B cell (primary cell): ENCODE data around the gene MEIOB. TPM values are rescaled to one million over a fixed set of nuclear protein-coding genes. Genes with fewer than 3 reads are reported as not detected.

Experiments
- ATAC-seq: fragments of 200-7000 bp; cut with Tn5 transposase; one replicate; pipeline ENCODE4 v1.10.0; 2021; ENCODE audit warnings: low read depth, mild to moderate bottlenecking, moderate number of reproducible peaks, moderate library complexity
- CTCF ChIA-PET: fragments of 350-600 bp; sonication (Branson Sonifier 250); formaldehyde crosslinking; loops from one replicate; lab custom pipeline; 2021; ENCODE audit warnings: antibody characterized with exemption, inconsistent platforms; lab: Charles Lee
- POLR2A ChIA-PET: fragments of 350-600 bp; sonication (Branson Sonifier 250); formaldehyde crosslinking; loops from one replicate; lab custom pipeline; 2021; ENCODE audit warnings: antibody characterized with exemption; lab: Charles Lee
- DNase-seq: peaks from one replicate; pipeline ENCODE4 v3.0.0; 2013
- H2AFZ ChIP-seq: 2 replicates; pipeline ENCODE4 v1.6.1; 2012; ENCODE audit warnings: mild to moderate bottlenecking, low read depth, low read length; ENCODE audit not compliant: insufficient read depth, poor library complexity, severe bottlenecking
- H3K27ac ChIP-seq, 2 donors: 1 replicate in 1 of 2; 2 replicates in 1 of 2; pipeline ENCODE4 v1.5.1; 2012 to 2013; ENCODE audit warnings: low read length in 2 of 2, mild to moderate bottlenecking in 2 of 2, moderate library complexity in 1 of 2
- H3K27me3 ChIP-seq, 4 experiments: fragments of 200-600 bp in 1 of 4; sonication (generic) in 1 of 4; replicated peaks in 1 of 4; 1 replicate in 2 of 4; 2 replicates in 2 of 4; pipeline versions ENCODE4 v1.6.1 to v1.7.0; 2013 to 2016; ENCODE audit warnings: low read length in 3 of 4, mild to moderate bottlenecking in 2 of 4, mixed read lengths in 1 of 4, moderate library complexity in 1 of 4; ENCODE audit not compliant: insufficient read depth in 4 of 4, control insufficient read depth in 3 of 4; ENCODE audit errors: control extremely low read depth in 1 of 4
- H3K36me3 ChIP-seq, 2 experiments: replicated peaks in 1 of 2; 1 replicate in 1 of 2; 2 replicates in 1 of 2; pipeline versions ENCODE4 v1.6.1 to v1.7.1; 2013; ENCODE audit warnings: low read length in 1 of 2; ENCODE audit not compliant: insufficient read depth in 2 of 2, control insufficient read depth in 1 of 2; ENCODE audit errors: control extremely low read depth in 1 of 2, extremely low read depth in 1 of 2
- H3K4me1 ChIP-seq, 2 donors: fragments of 200-600 bp in 1 of 2; sonication (generic) in 1 of 2; 1 replicate in 1 of 2; 2 replicates in 1 of 2; pipeline versions ENCODE4 v1.5.1 to v1.6.1; 2013 to 2017; ENCODE audit warnings: low read length in 2 of 2; ENCODE audit not compliant: control insufficient read depth in 2 of 2, insufficient read depth in 2 of 2
- H3K4me2 ChIP-seq: replicated peaks from 2 replicates; pipeline ENCODE3; 2012; ENCODE audit warnings: mild to moderate bottlenecking, low read depth, low read length; ENCODE audit not compliant: poor library complexity, severe bottlenecking
- H3K4me3 ChIP-seq, 5 experiments: fragments of 200-600 bp in 1 of 5; sonication (generic) in 1 of 5; 1 replicate in 3 of 5; 2 replicates in 2 of 5; pipeline versions ENCODE4 v1.5.1 to v1.7.0; 2011 to 2016; ENCODE audit warnings: low read length in 4 of 5, mild to moderate bottlenecking in 4 of 5, low read depth in 2 of 5, control low read depth in 1 of 5, moderate library complexity in 1 of 5; ENCODE audit not compliant: insufficient read depth in 1 of 5; ENCODE audit errors: control extremely low read depth in 1 of 5, extremely low read depth in 1 of 5
- H3K79me2 ChIP-seq: fragments of 200-600 bp; sonication (generic); one replicate; pipeline ENCODE4 v1.6.0; 2016; ENCODE audit warnings: low read length; ENCODE audit not compliant: control insufficient read depth, insufficient read depth
- H3K9ac ChIP-seq: fragments of 200-600 bp; sonication (generic); 2 replicates; pipeline ENCODE4 v1.6.1; 2017; ENCODE audit warnings: mild to moderate bottlenecking, low read length, moderate library complexity
- H3K9me3 ChIP-seq, 3 donors: one replicate each; pipeline versions ENCODE4 v1.6.1 to v1.7.1; 2013; ENCODE audit warnings: low read length in 2 of 3; ENCODE audit not compliant: control insufficient read depth in 2 of 3, insufficient read depth in 1 of 3; ENCODE audit errors: control extremely low read depth in 1 of 3
- H4K20me1 ChIP-seq: 2 replicates; pipeline ENCODE4 v1.6.0; 2012; ENCODE audit warnings: mild to moderate bottlenecking, low read length; ENCODE audit not compliant: insufficient read depth, control insufficient read depth, poor library complexity, severe bottlenecking
- H3K27ac Mint-ChIP-seq: one replicate; pipeline ENCODE4 v1.8.0; 2021; ENCODE audit warnings: mixed read lengths
- H3K27me3 Mint-ChIP-seq: one replicate; pipeline ENCODE4 v1.8.0; 2021; ENCODE audit warnings: mixed read lengths
- H3K4me1 Mint-ChIP-seq: one replicate; pipeline ENCODE4 v1.8.0; 2021; ENCODE audit warnings: mixed read lengths
- H3K4me3 Mint-ChIP-seq: one replicate; pipeline ENCODE4 v1.8.0; 2021; ENCODE audit warnings: mixed read lengths
- H3K9me3 Mint-ChIP-seq: one replicate; pipeline ENCODE4 v1.8.0; 2022; ENCODE audit warnings: mixed read lengths; ENCODE audit not compliant: insufficient read depth
- EZH2 ChIP-seq: IDR thresholded peaks from 2 replicates; pipeline ENCODE4 v1.6.1; 2012; ENCODE audit warnings: borderline replicate concordance, low read depth, mild to moderate bottlenecking, moderate library complexity, low read length; ENCODE audit not compliant: insufficient read depth, poor library complexity, severe bottlenecking
- WGBS: methylation state at CpG from one replicate; pipeline ENCODE4 v1.1.5; 2013; ENCODE audit warnings: missing lambda C conversion rate; ENCODE audit not compliant: insufficient coverage; 5-methylcytosine and 5-hydroxymethylcytosine counted together
- intact Hi-C: fragments of 100-400 bp; cut with micrococcal nuclease; formaldehyde crosslinking; loops from one replicate; pipeline ENCODE4 v1.10.0; 2022
- polyA plus RNA-seq: library from polyadenylated mRNA; depleted of rRNA; stranded (reverse); fragments of >200 nt; gene quantifications from 2 replicates; pipeline ENCODE4 v1.2.3, GENCODE V29; 2012
- total RNA-seq, 2 donors: library from RNA; stranded (reverse); fragments of 120-200 nt in 1 of 2; gene quantifications; 1 replicate in 1 of 2; 2 replicates in 1 of 2; pipeline versions ENCODE4 v1.2.3 to v1.2.4, GENCODE V29; 2013 to 2022
- TF ChIP-seq, protein P1 (sequence below): fragments of 200-600 bp; IDR thresholded peaks from one replicate; pipeline ENCODE4 v1.8.0; 2022; ENCODE audit warnings: antibody characterized with exemption, mild to moderate bottlenecking

The MEIOB gene
- total and polyA plus RNA-seq, 2 donors (not counting 1 experiment from before 2014, with no cell fraction given) = not detected

- intact Hi-C loops = no loop called here
- DNase-seq = no peak
- no peak for TF ChIP-seq EZH2
- TF ChIP-seq, protein P1, sequence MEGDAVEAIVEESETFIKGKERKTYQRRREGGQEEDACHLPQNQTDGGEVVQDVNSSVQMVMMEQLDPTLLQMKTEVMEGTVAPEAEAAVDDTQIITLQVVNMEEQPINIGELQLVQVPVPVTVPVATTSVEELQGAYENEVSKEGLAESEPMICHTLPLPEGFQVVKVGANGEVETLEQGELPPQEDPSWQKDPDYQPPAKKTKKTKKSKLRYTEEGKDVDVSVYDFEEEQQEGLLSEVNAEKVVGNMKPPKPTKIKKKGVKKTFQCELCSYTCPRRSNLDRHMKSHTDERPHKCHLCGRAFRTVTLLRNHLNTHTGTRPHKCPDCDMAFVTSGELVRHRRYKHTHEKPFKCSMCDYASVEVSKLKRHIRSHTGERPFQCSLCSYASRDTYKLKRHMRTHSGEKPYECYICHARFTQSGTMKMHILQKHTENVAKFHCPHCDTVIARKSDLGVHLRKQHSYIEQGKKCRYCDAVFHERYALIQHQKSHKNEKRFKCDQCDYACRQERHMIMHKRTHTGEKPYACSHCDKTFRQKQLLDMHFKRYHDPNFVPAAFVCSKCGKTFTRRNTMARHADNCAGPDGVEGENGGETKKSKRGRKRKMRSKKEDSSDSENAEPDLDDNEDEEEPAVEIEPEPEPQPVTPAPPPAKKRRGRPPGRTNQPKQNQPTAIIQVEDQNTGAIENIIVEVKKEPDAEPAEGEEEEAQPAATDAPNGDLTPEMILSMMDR = no peak
Measured at GRCh38 chr16:1918351-1919326, 46.7 kb upstream of the MEIOB start, which contains the start of gene HS3ST6. Gene HS3ST6 (minus strand): TSS chr16:1918415. CDS start chr16:1918323, 92 bp downstream.

More at GRCh38 chr16:1918351-1919326, 46.7 kb upstream of the MEIOB start, which contains the start of gene HS3ST6:
- CTCF ChIA-PET = no interaction called here
- Histone ChIP-seq H4K20me1 (no peaks in the 10 kb centered on the region), H3K9ac (no peak within 1 kb of the TSS), H3K9me3 (peaks cover 0 to 4% (median 0%) of the 10 kb centered on the region in 3 donors), H3K27ac (no peak within 1 kb of the TSS), H2AFZ (no peak within 1 kb of the TSS), H3K4me2 (no peak within 1 kb of the TSS), H3K27me3 (peaks cover 0 to 65% (median 19%) of the 10 kb centered on the region in 4 experiments), H3K4me1 (peaks cover 2% of the 10 kb centered on the region in 2 donors), H3K79me2 (no peaks in the 10 kb centered on the region), H3K4me3 (no peak within 1 kb of the TSS), H3K36me3 (no peaks in the 10 kb centered on the region)
- Mint-ChIP-seq H3K4me3 (no peak within 1 kb of the TSS), H3K27me3 (peaks cover 43% of the 10 kb centered on the region), H3K9me3 (no peaks in the 10 kb centered on the region), H3K27ac (no peak within 1 kb of the TSS), H3K4me1 (peaks cover 4% of the 10 kb centered on the region)
- no peak for ATAC-seq
- WGBS = 7% methylated on average over 56 of the region's 71 CpGs
- POLR2A ChIA-PET = no interaction called here
